A549 treated with GW870086 at 1 μM for 4 hours (cell line): Measurements from ENCODE around the gene RAE1. TPM values are rescaled to one million over a fixed set of nuclear protein-coding genes. Genes with fewer than 3 reads are reported as not detected.

Experiments
- total RNA-seq: library from RNA; stranded (reverse); fragments of 200-300 nt; extraction: Qiagen RNA extraction; gene quantifications from 5 replicates; pipeline ENCODE4 v1.2.3, GENCODE V29; 2022; ENCODE audit warnings: low read depth

The RAE1 gene
- 60.5 to 71.5 TPM (median 62.8 TPM) in 5 replicates for total RNA-seq

GRCh38 chr20:57351042-57351783 is at the start of gene RAE1:
Gene RAE1 (plus strand): TSS chr20:57351255. CDS start chr20:57354039, 2,784 bp downstream.

GRCh38 chr20:57329608-57330221 is 21.3 kb upstream of the RAE1 start, which contains the start of gene SPO11:
Gene SPO11 (plus strand): TSS chr20:57329803. CDS start chr20:57329868, 65 bp downstream.

GRCh38 chr20:57390604-57391438 is 39.8 kb downstream of the RAE1 start, which contains the start of gene RBM38:
Gene RBM38 (plus strand): TSS chr20:57391396. CDS start chr20:57391582, 186 bp downstream.

Other genes with a start within 250 kb of the RAE1 start
- 0.33 to 0.55 TPM (median 0.38 TPM) in 5 replicates for gene BMP7, start 84.6 kb upstream of the RAE1 start, total RNA-seq
- gene SPO11, start 21.5 kb upstream of the RAE1 start, total RNA-seq = not detected in 5 replicates
- gene RBM38, start 40.1 kb downstream of the RAE1 start, total RNA-seq = 26.7 to 37.7 TPM (median 35.4 TPM) in 5 replicates
- not detected in 5 replicates for gene CTCFL, start 173.9 kb downstream of the RAE1 start, total RNA-seq
- gene PCK1, start 209.9 kb downstream of the RAE1 start, total RNA-seq = 0.02 to 0.30 TPM (median 0.07 TPM) in 4 of 5 replicates, not detected in the other